Body of pancreas (tissue), 4 donors: Measurements from ENCODE around the gene ANKRD17.

Source experiments
- POLR2A ChIP-seq, 3 donors: fragments of 450-650 bp; IDR thresholded peaks; one replicate each; pipeline ENCODE4 v1.6.1; 2016; ENCODE audit warnings: antibody characterized with exemption in 3 of 3, mild to moderate bottlenecking in 2 of 3
- TF ChIP-seq, protein P1 (sequence below), 7 experiments: fragments of 450-650 bp in 4 of 7; fragments of 200-600 bp in 3 of 7; sonication (generic) in 3 of 7; IDR thresholded peaks; one replicate each; pipeline ENCODE4 v1.5.1; 2016 to 2019; ENCODE audit warnings: antibody characterized with exemption in 7 of 7

DNA sequence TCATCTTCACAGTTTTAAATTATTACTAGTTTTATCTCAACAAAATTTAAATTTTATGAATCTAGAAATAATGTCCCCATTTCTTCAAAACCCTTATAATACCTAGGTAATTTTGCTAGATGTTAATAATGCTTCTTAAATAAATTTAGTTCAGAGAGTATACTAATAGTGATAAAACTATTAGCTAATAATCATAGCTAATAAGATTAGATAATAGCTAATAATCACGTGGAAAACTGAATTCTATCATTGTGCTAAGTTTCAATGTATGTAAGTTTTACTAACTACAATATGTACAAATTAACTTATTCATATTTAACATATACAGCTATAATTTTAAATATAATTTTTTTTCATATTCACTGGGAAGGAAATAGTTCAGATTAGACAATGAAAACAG is 10.2 kb downstream of the ANKRD17 start:
- TF ChIP-seq POLR2A (IDR thresholded peaks at IDR 0.05) = no peak
- TF ChIP-seq, protein P1, sequence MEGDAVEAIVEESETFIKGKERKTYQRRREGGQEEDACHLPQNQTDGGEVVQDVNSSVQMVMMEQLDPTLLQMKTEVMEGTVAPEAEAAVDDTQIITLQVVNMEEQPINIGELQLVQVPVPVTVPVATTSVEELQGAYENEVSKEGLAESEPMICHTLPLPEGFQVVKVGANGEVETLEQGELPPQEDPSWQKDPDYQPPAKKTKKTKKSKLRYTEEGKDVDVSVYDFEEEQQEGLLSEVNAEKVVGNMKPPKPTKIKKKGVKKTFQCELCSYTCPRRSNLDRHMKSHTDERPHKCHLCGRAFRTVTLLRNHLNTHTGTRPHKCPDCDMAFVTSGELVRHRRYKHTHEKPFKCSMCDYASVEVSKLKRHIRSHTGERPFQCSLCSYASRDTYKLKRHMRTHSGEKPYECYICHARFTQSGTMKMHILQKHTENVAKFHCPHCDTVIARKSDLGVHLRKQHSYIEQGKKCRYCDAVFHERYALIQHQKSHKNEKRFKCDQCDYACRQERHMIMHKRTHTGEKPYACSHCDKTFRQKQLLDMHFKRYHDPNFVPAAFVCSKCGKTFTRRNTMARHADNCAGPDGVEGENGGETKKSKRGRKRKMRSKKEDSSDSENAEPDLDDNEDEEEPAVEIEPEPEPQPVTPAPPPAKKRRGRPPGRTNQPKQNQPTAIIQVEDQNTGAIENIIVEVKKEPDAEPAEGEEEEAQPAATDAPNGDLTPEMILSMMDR (IDR thresholded peaks at IDR 0.05) = no peak
